H1 (cell line): Measurements from ENCODE around the gene ISOC2. TPM values are rescaled to one million over a fixed set of nuclear protein-coding genes. Genes with fewer than 3 reads are reported as not detected.

Source experiments
- CTCF ChIA-PET: fragments of 300-600 bp; sonication (Branson Sonifier 250); formaldehyde crosslinking; loops from one replicate; lab custom pipeline; 2021; ENCODE audit not compliant: partially characterized antibody; lab: Charles Lee
- POLR2A ChIA-PET: fragments of 300-600 bp; sonication (Branson Sonifier 250); formaldehyde crosslinking; loops from one replicate; lab custom pipeline; 2021; ENCODE audit warnings: inconsistent platforms; ENCODE audit not compliant: partially characterized antibody; lab: Charles Lee
- DNase-seq, 2 experiments: peaks; one replicate each; pipeline versions ENCODE4 v3.0.0 to v3.0.0-alpha.2; 2010 to 2022; ENCODE audit warnings: low spot score in 2 of 2, low read depth in 1 of 2, mixed read lengths in 1 of 2
- FAIRE-seq: peaks from 2 replicates; lab custom pipeline; 2011; peaks lifted over from hg19 to GRCh38; lab: Jason Lieb, UNC
- H2AFZ ChIP-seq: 2 replicates; pipeline ENCODE4 v1.8.1; 2012; ENCODE audit warnings: low read length, inconsistent platforms
- H2AK5ac ChIP-seq: 2 replicates; pipeline ENCODE4 v1.6.1; 2013; ENCODE audit warnings: low read depth, low read length
- H2BK120ac ChIP-seq: replicated peaks from 2 replicates; pipeline ENCODE3; 2013; ENCODE audit warnings: low read depth, low read length, inconsistent platforms
- H2BK12ac ChIP-seq: 2 replicates; pipeline ENCODE4 v1.6.1; 2013; ENCODE audit warnings: low read depth, low read length
- H2BK15ac ChIP-seq: 2 replicates; pipeline ENCODE4 v1.6.1; 2013; ENCODE audit warnings: low read length
- H2BK20ac ChIP-seq: 2 replicates; pipeline ENCODE4 v1.6.1; 2013; ENCODE audit warnings: low read length
- H2BK5ac ChIP-seq: 2 replicates; pipeline ENCODE4 v1.6.1; 2013; ENCODE audit warnings: low read depth, low read length
- H3K14ac ChIP-seq: 2 replicates; pipeline ENCODE4 v1.6.1; 2013; ENCODE audit warnings: inconsistent platforms; ENCODE audit not compliant: insufficient read length
- H3K18ac ChIP-seq: 2 replicates; pipeline ENCODE4 v1.6.1; 2013; ENCODE audit warnings: low read length; ENCODE audit errors: extremely low read depth
- H3K23ac ChIP-seq: 2 replicates; pipeline ENCODE4 v1.6.1; 2013; ENCODE audit warnings: inconsistent platforms; ENCODE audit not compliant: insufficient read length
- H3K23me2 ChIP-seq: 2 replicates; pipeline ENCODE4 v1.6.1; 2013; ENCODE audit warnings: low read depth, low read length
- H3K27ac ChIP-seq: 2 replicates; pipeline ENCODE4 v1.6.1; 2011; ENCODE audit warnings: low read depth, low read length, inconsistent platforms
- H3K27me3 ChIP-seq, 4 experiments: replicated peaks in 1 of 4; 1 replicate in 1 of 4; 2 replicates in 3 of 4; pipeline versions ENCODE4 v1.6.1 to v1.8.1; 2011 to 2013; ENCODE audit warnings: low read length in 3 of 4, mild to moderate bottlenecking in 3 of 4, inconsistent platforms in 2 of 4, mixed read lengths in 2 of 4, moderate library complexity in 1 of 4; ENCODE audit not compliant: control insufficient read depth in 3 of 4, insufficient read depth in 3 of 4; ENCODE audit errors: extremely low read depth in 1 of 4
- H3K36me3 ChIP-seq, 4 experiments: 2 replicates each; pipeline versions ENCODE4 v1.6.1 to v1.8.1; 2011 to 2013; ENCODE audit warnings: mild to moderate bottlenecking in 4 of 4, low read length in 3 of 4, moderate library complexity in 2 of 4, control low read depth in 1 of 4, inconsistent platforms in 1 of 4; ENCODE audit not compliant: insufficient read depth in 4 of 4, control insufficient read depth in 2 of 4
- H3K4ac ChIP-seq: replicated peaks from 2 replicates; pipeline ENCODE3; 2013; ENCODE audit warnings: low read length, low read depth, mixed read lengths, inconsistent platforms; ENCODE audit not compliant: insufficient read length
- H3K4me1 ChIP-seq, 4 experiments: replicated peaks in 1 of 4; 1 replicate in 1 of 4; 2 replicates in 3 of 4; pipeline versions ENCODE4 v1.6.1 to v1.8.1; 2011 to 2013; ENCODE audit warnings: low read length in 3 of 4, inconsistent platforms in 2 of 4, mixed read lengths in 1 of 4; ENCODE audit not compliant: insufficient read depth in 4 of 4, control insufficient read depth in 3 of 4
- H3K4me2 ChIP-seq, 2 experiments: 2 replicates each; pipeline versions ENCODE4 v1.6.1 to v1.8.1; 2011 to 2013; ENCODE audit warnings: low read depth in 2 of 2, low read length in 2 of 2, control low read depth in 1 of 2, inconsistent platforms in 1 of 2, mild to moderate bottlenecking in 1 of 2; ENCODE audit not compliant: insufficient read depth in 1 of 2
- H3K4me3 ChIP-seq, 4 experiments: fragments of 200-600, 300-600 bp in 1 of 4; sonication (generic), shearing (Covaris generic), sonication (Bioruptor Twin) in 1 of 4; 2 replicates each; pipeline versions ENCODE4 v1.5.1 to v1.8.1; 2011 to 2016; ENCODE audit warnings: low read length in 4 of 4, low read depth in 3 of 4, control low read depth in 2 of 4, inconsistent platforms in 2 of 4, mild to moderate bottlenecking in 2 of 4, mixed read lengths in 1 of 4, moderate library complexity in 1 of 4; ENCODE audit not compliant: insufficient read depth in 2 of 4; ENCODE audit errors: extremely low read depth in 1 of 4
- H3K56ac ChIP-seq: replicated peaks from 2 replicates; pipeline ENCODE3; 2013; ENCODE audit warnings: low read depth, mild to moderate bottlenecking, mixed read lengths, low read length, inconsistent platforms; ENCODE audit not compliant: insufficient read length
- H3K79me1 ChIP-seq: 2 replicates; pipeline ENCODE4 v1.6.1; 2013; ENCODE audit warnings: low read depth, low read length, control low read depth
- H3K79me2 ChIP-seq, 2 experiments: 2 replicates each; pipeline versions ENCODE4 v1.6.1 to v1.8.1; 2012 to 2013; ENCODE audit warnings: low read length in 2 of 2, mild to moderate bottlenecking in 2 of 2, inconsistent platforms in 1 of 2; ENCODE audit not compliant: insufficient read depth in 2 of 2, control insufficient read depth in 1 of 2
- H3K9ac ChIP-seq, 4 experiments: replicated peaks in 1 of 4; 1 replicate in 1 of 4; 2 replicates in 3 of 4; pipeline versions ENCODE4 v1.6.1 to v1.8.1; 2011 to 2013; ENCODE audit warnings: low read depth in 3 of 4, low read length in 3 of 4, control low read depth in 2 of 4, mild to moderate bottlenecking in 2 of 4, moderate library complexity in 2 of 4, inconsistent platforms in 1 of 4; ENCODE audit errors: extremely low read depth in 1 of 4
- H3K9me3 ChIP-seq, 2 experiments: 2 replicates each; pipeline versions ENCODE4 v1.6.1 to v1.8.1; 2012 to 2013; ENCODE audit warnings: mild to moderate bottlenecking in 2 of 2, moderate library complexity in 2 of 2, control low read depth in 1 of 2, inconsistent platforms in 1 of 2, low read depth in 1 of 2, low read length in 1 of 2, mixed read lengths in 1 of 2; ENCODE audit not compliant: insufficient read depth in 2 of 2
- H4K20me1 ChIP-seq, 2 experiments: replicated peaks in 1 of 2; 2 replicates each; pipeline versions ENCODE3 to v1.8.1; 2011 to 2013; ENCODE audit warnings: inconsistent platforms in 2 of 2, low read length in 2 of 2, mild to moderate bottlenecking in 1 of 2; ENCODE audit not compliant: insufficient read depth in 2 of 2, control insufficient read depth in 1 of 2
- H4K5ac ChIP-seq: 2 replicates; pipeline ENCODE4 v1.6.1; 2013; ENCODE audit warnings: low read length, low read depth, mixed read lengths, inconsistent platforms; ENCODE audit not compliant: insufficient read length
- H4K8ac ChIP-seq: 2 replicates; pipeline ENCODE4 v1.8.0; 2013; ENCODE audit warnings: mild to moderate bottlenecking, moderate library complexity, low read length, inconsistent platforms; ENCODE audit not compliant: insufficient read depth; ENCODE audit errors: extremely low read depth
- H4K91ac ChIP-seq: replicated peaks from 2 replicates; pipeline ENCODE3; 2013; ENCODE audit warnings: low read length, mixed read lengths, inconsistent platforms; ENCODE audit not compliant: insufficient read length
- CHD1 ChIP-seq: IDR thresholded peaks from 2 replicates; pipeline ENCODE4 v1.6.1; 2012; ENCODE audit warnings: low read depth, low read length, improper control_type of control experiment
- CREB1 ChIP-seq: IDR thresholded peaks from 2 replicates; pipeline ENCODE4 v1.6.1; 2012; ENCODE audit warnings: inconsistent platforms
- WGBS, 2 experiments: shearing (Covaris generic) in 1 of 2; methylation state at CpG; one replicate each; pipeline versions ENCODE4 v1.1.6 to v1.1.7; 2013 to 2015; ENCODE audit warnings: low lambda C conversion rate in 2 of 2, mixed read lengths in 2 of 2, inconsistent platforms in 1 of 2, low coverage in 1 of 2, missing lambda C conversion rate in 1 of 2; ENCODE audit not compliant: insufficient replicate concordance in 2 of 2, insufficient coverage in 1 of 2, insufficient read length in 1 of 2; ENCODE audit errors: extremely low coverage in 1 of 2, missing lambda C conversion rate in 1 of 2; 5-methylcytosine and 5-hydroxymethylcytosine counted together
- polyA plus RNA-seq, 7 experiments: library from polyadenylated mRNA; depleted of rRNA in 3 of 7; stranded (reverse) in 5 of 7; unstranded in 2 of 7; fragments of >200 nt in 5 of 7; fragments of 200-250 nt in 2 of 7; gene quantifications; 1 replicate in 5 of 7; 2 replicates in 1 of 7; 4 replicates in 1 of 7; pipeline versions ENCODE4 v1.2.1 to v1.2.3, GENCODE V29; 2011 to 2013; ENCODE audit warnings: missing spikeins in 2 of 7, mixed read lengths in 2 of 7
- total RNA-seq: library from RNA; stranded (reverse); fragmentation: NEBNext Ultra II Directional; extraction: Animal tissue kit (Norgen Biotek cat#: 25700); gene quantifications from 2 replicates; pipeline ENCODE4 v1.2.1, GENCODE V29; 2021

The ISOC2 gene
- total and polyA plus RNA-seq, 2 of the 8 experiments (the other 6 are each of a cell fraction or from before 2014, with no cell fraction given) = 96.9 to 152 TPM

GRCh38 chr19:55407800-55408532 lies 53.5 kb downstream of the ISOC2 start:
- Histone ChIP-seq H3K4me3 (peak overlapping the region; percentile 38 to 98 (median 72)), H3K18ac (peak overlapping the region; percentile 99), H3K4ac (peak overlapping the region; percentile 94), H3K27ac (peak overlapping the region; percentile 94), H3K56ac (peak overlapping the region; percentile 62), H4K20me1 (peaks cover 23 to 24% of the 10 kb centered on the region in 2 experiments), H3K79me1 (peaks cover 15% of the 10 kb centered on the region), H2AK5ac (peak overlapping the region; percentile 95), H2BK120ac (peak overlapping the region; percentile 93), H3K4me2 (peak overlapping the region; percentile 88 to 99), H3K9me3 (no peaks in the 10 kb centered on the region; a peak in 1 of 4 replicates), H2BK15ac (peak overlapping the region; percentile 97), H2BK5ac (peak overlapping the region; percentile 97), H3K23ac (no peak overlapping the region), H3K23me2 (peaks cover 13% of the 10 kb centered on the region), H3K27me3 (peaks cover 0 to 4% (median 1%) of the 10 kb centered on the region in 4 experiments; a peak in 2 of 7 replicates), H4K8ac (peak overlapping the region; percentile 97; the same call in 1 of the 2 replicates), H4K5ac (peak overlapping the region; percentile 98), H3K4me1 (peaks cover 0 to 20% (median 13%) of the 10 kb centered on the region in 4 experiments; a peak in 6 of 7 replicates), H4K91ac (peak overlapping the region; percentile 100), H3K9ac (peak overlapping the region; percentile 78 to 86 (median 84)), H2BK12ac (peak overlapping the region; percentile 64), H3K14ac (no peak overlapping the region), H3K36me3 (peaks cover 12 to 38% (median 28%) of the 10 kb centered on the region in 4 experiments), H3K79me2 (peaks cover 12 to 32% of the 10 kb centered on the region in 2 experiments), H2BK20ac (peak overlapping the region; percentile 92; the same call in 1 of the 2 replicates), H2AFZ (peak overlapping the region; percentile 75; the same call in 1 of the 2 replicates)
- DNase-seq = peak; percentile 96
- ChIA-PET POLR2A (interaction anchor here (0.6 to 34.6 kb wide), 74 partner anchors 5 to 332 kb away, joined by 3 to 874 read pairs (median 5); partner anchors contain the start of genes C19orf85, DNAAF3, EPS8L1 and FIZ1), CTCF (interaction anchor here (1.3 to 2.2 kb wide), 3 partner anchors 10 to 96 kb away, joined by 7 to 8 read pairs (median 7); partner anchors contain the start of gene TMEM238)
- WGBS, 2 experiments = 1% methylated on average over 36 of the region's 72 CpGs; no CpG with 5 or more reads in 1 of the 2 experiments
- FAIRE-seq = peak; percentile 55
- no peak for TF ChIP-seq CHD1
- peak; percentile 92 for TF ChIP-seq CREB1
